ENCODE results near the gene YWHAE. TPM values are rescaled to one million over a fixed set of nuclear protein-coding genes. Genes with fewer than 3 reads are reported as not detected.

YWHAE gene
- total and polyA plus RNA-seq, 9 of the 15 experiments (the other 6 are each of a cell fraction or from before 2014, with no cell fraction given), result 184 to 727 (median 448) TPM

DNA sequence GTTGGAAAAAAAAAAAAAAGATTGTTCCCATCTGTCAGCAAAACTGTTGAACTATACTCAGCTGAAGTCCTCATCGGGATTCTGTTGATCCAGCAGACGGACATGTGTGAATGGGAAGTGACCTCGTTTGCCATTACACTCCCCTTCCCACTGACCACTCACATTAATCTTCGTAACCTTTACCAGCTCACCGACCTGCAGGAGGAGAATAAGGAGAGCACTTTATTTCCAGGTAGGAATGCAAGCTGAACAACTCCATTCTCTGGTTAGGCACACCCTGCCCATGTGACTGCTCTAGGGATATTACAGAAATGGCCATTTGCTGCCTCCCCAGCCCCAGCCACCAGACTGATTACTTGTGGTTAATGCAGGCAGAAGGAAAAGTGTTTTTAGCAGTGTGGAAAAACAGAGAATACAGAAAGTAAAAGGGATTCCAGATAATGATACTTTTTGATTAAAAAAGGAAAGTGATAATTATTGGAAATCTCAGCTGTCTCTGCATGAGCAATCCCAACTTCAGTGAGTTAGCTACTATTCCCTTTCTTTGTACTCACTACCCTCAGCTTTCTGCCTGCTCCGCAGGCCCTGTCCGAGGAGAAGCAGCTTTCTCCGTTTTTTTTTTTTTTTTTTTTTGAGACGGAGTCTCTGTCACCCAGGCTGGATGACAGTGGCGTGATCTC lies 23.6 kb upstream of the YWHAE start:
- H3K4me2 ChIP-seq (ENCODE audit: insufficient read depth, low read length), result no peak overlapping the region
- CTCF ChIA-PET (ENCODE audit: low intra/inter-chr PET ratio), result no interaction called here

More for the DNA sequence above, 23.6 kb upstream of the YWHAE start:
- no TSS peak for BruUV-seq (replicated peaks)
- no peaks in the 10 kb centered on the region; the same call in none of the 2 replicates for H4K20me1 ChIP-seq (replicated peaks; ENCODE audit: control insufficient read depth, insufficient read depth, low read length)
- H3K9me1 ChIP-seq (ENCODE audit: control insufficient read depth, insufficient read depth, low read length), result no peaks in the 10 kb centered on the region
- intact Hi-C loops (cut with micrococcal nuclease) (no loop called here), in situ Hi-C loops (cut with MboI) (no loop called here)
- no peak overlapping the region for H3K27ac ChIP-seq (ENCODE audit: extremely low read depth, low read depth, low read length)
- FAIRE-seq (no peak), ATAC-seq (no peak), DNase-seq (ENCODE audit: extremely low read depth in 1 of 4, low spot score in 3 of 4) (no peak)
- POLR2A ChIA-PET, result interaction anchor here (0.6 to 1.1 kb wide), 3 partner anchors 10 to 23 kb away, joined by 3 to 4 read pairs (median 3); partner anchors contain the start of gene YWHAE
- H3K9ac ChIP-seq (ENCODE audit: insufficient read depth in 1 of 2, low read depth in 2 of 2, low read length in 2 of 2), result no peak overlapping the region
- H2AFZ ChIP-seq (ENCODE audit: low read depth, low read length), result no peak overlapping the region
- WGBS (ENCODE audit: insufficient coverage, low coverage, missing lambda C conversion rate), result 79% methylated on average over 7 of the region's 10 CpGs
- TF ChIP-seq, protein P1, sequence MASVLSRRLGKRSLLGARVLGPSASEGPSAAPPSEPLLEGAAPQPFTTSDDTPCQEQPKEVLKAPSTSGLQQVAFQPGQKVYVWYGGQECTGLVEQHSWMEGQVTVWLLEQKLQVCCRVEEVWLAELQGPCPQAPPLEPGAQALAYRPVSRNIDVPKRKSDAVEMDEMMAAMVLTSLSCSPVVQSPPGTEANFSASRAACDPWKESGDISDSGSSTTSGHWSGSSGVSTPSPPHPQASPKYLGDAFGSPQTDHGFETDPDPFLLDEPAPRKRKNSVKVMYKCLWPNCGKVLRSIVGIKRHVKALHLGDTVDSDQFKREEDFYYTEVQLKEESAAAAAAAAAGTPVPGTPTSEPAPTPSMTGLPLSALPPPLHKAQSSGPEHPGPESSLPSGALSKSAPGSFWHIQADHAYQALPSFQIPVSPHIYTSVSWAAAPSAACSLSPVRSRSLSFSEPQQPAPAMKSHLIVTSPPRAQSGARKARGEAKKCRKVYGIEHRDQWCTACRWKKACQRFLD (CRISPR knock-in tag; IDR thresholded peaks at IDR 0.05), result no peak
- TF ChIP-seq ZNF263 (CRISPR knock-in tag; IDR thresholded peaks at IDR 0.05; ENCODE audit: borderline replicate concordance), result no peak
- TF ChIP-seq NFATC3 (IDR thresholded peaks at IDR 0.05), result no peak
- TF ChIP-seq BCL6 (CRISPR knock-in tag; IDR thresholded peaks at IDR 0.05), result no peak
- TF ChIP-seq, protein P2, sequence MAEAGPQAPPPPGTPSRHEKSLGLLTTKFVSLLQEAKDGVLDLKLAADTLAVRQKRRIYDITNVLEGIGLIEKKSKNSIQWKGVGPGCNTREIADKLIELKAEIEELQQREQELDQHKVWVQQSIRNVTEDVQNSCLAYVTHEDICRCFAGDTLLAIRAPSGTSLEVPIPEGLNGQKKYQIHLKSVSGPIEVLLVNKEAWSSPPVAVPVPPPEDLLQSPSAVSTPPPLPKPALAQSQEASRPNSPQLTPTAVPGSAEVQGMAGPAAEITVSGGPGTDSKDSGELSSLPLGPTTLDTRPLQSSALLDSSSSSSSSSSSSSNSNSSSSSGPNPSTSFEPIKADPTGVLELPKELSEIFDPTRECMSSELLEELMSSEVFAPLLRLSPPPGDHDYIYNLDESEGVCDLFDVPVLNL (CRISPR knock-in tag; IDR thresholded peaks at IDR 0.05; ENCODE audit: low read depth), result no peak
- TF ChIP-seq HSF4 (CRISPR knock-in tag; IDR thresholded peaks at IDR 0.05; ENCODE audit: borderline replicate concordance), result no peak
- no peak for TF ChIP-seq POLR2AphosphoS2 (IDR thresholded peaks at IDR 0.05; ENCODE audit: low read length)
- TF ChIP-seq PCBP2 (IDR thresholded peaks at IDR 0.05; ENCODE audit: low read depth, low read length, poor library complexity, severe bottlenecking), result no peak
- TF ChIP-seq, protein P3, sequence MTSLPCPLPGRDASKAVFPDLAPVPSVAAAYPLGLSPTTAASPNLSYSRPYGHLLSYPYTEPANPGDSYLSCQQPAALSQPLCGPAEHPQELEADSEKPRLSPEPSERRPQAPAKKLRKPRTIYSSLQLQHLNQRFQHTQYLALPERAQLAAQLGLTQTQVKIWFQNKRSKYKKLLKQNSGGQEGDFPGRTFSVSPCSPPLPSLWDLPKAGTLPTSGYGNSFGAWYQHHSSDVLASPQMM (CRISPR knock-in tag; IDR thresholded peaks at IDR 0.05), result no peak
- TF ChIP-seq GTF2A2 (tag; IDR thresholded peaks at IDR 0.05), result no peak
- peaks cover 10% of the 10 kb centered on the region; the same call in 2 of the 3 replicates for H3K79me2 ChIP-seq (ENCODE audit: control insufficient read depth, insufficient read depth, low read length)
- no peaks in the 10 kb centered on the region for H3K4me1 ChIP-seq (replicated peaks in 1 of 2; ENCODE audit: control insufficient read depth in 2 of 2, insufficient read depth in 2 of 2, low read length in 2 of 2)
- no peak overlapping the region for H3K4me3 ChIP-seq
- H3K9me3 ChIP-seq (replicated peaks; ENCODE audit: control insufficient read depth, insufficient read depth, low read depth, low read length), result no peaks in the 10 kb centered on the region
- no peaks in the 10 kb centered on the region for H3K27me3 ChIP-seq (ENCODE audit: control insufficient read depth in 2 of 2, insufficient read depth in 2 of 2, low read length in 2 of 2)
- peaks cover 49% of the 10 kb centered on the region; the same call in 2 of the 3 replicates for H3K36me3 ChIP-seq (ENCODE audit: control insufficient read depth, insufficient read depth, low read length)

Data from K562 (cell line).